Esophagus squamous epithelium (tissue), 4 donors: Measurements from ENCODE around the gene DNAJC18.

Experiments
- CTCF ChIP-seq, 6 experiments: fragments of 450-650 bp in 4 of 6; fragments of 200-600 bp in 2 of 6; sonication (generic) in 2 of 6; IDR thresholded peaks; one replicate each; pipeline ENCODE4 v1.5.1; 2016 to 2019; ENCODE audit warnings: antibody characterized with exemption in 6 of 6, mild to moderate bottlenecking in 4 of 6, moderate library complexity in 4 of 6
- POLR2A ChIP-seq, 4 donors: fragments of 450-650 bp; IDR thresholded peaks; one replicate each; pipeline ENCODE4 v1.6.1; 2017; ENCODE audit warnings: antibody characterized with exemption in 4 of 4, mild to moderate bottlenecking in 4 of 4, moderate library complexity in 3 of 4

GRCh38 chr5:139451176-139451575, 11.9 kb upstream of the DNAJC18 start:
- TF ChIP-seq CTCF (IDR thresholded peaks at IDR 0.05) (no peak), POLR2A (IDR thresholded peaks at IDR 0.05) (no peak)
